ENCODE data around the gene SPIB. TPM values are rescaled to one million over a fixed set of nuclear protein-coding genes. Genes with fewer than 3 reads are reported as not detected.

The SPIB gene
- total and polyA plus RNA-seq, 2 experiments from 2014 or later = 12.6 to 17.5 TPM

DNA sequence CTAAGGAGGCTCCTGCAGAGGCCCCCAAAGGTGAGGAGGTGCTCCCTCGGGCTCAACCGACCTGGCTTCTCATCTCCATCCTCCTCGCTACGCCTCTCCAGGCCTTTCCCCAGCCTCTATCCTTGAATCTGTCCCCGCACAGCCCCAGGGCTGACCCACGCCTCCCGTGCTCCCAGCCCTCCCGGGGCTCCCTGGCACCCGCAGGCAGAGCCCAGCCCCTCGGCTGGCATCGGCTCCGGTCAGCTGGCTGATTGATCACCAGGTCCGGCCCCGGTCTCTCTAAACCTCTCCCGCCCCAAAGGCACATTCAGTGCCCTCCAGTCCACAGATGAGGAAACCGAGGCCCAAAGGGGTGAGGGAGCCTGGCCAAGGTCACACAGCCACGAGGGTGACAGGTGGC is 16.5 kb downstream of the SPIB start:
- H3K4me1 ChIP-seq (ENCODE audit: insufficient read depth) = peaks cover 22% of the 10 kb centered on the region
- H3K79me2 ChIP-seq (replicated peaks; ENCODE audit: insufficient read depth) = no peaks in the 10 kb centered on the region
- H3K27me3 Mint-ChIP-seq (ENCODE audit: insufficient read depth, low read depth, poor library complexity) = peaks cover 18% of the 10 kb centered on the region
- ATAC-seq (no peak), DNase-seq (ENCODE audit: low spot score) (no peak)
- peaks cover 16% of the 10 kb centered on the region for H3K36me3 Mint-ChIP-seq (ENCODE audit: low read depth)
- no peak overlapping the region for H3K27ac ChIP-seq (ENCODE audit: low read depth)
- H3K4me3 Mint-ChIP-seq = no peak overlapping the region
- TF ChIP-seq JUNB (IDR thresholded peaks at IDR 0.05; ENCODE audit: unreplicated experiment) (no peak), POLR2AphosphoS5 (IDR thresholded peaks at IDR 0.05; ENCODE audit: low read depth) (no peak), EZH2 (IDR thresholded peaks at IDR 0.05; ENCODE audit: low read depth, unreplicated experiment) (no peak), ZNF331 (CRISPR knock-in tag; IDR thresholded peaks at IDR 0.05; ENCODE audit: low read depth) (no peak), CREB1 (CRISPR knock-in tag; IDR thresholded peaks at IDR 0.05; ENCODE audit: low read depth) (no peak), ETS1 (IDR thresholded peaks at IDR 0.05) (no peak), STAT1 (IDR thresholded peaks at IDR 0.05; ENCODE audit: unreplicated experiment) (no peak), NANOG (IDR thresholded peaks at IDR 0.05; ENCODE audit: borderline replicate concordance) (no peak), ZNF114 (CRISPR knock-in tag; IDR thresholded peaks at IDR 0.05) (no peak), EZH2phosphoT487 (IDR thresholded peaks at IDR 0.05; ENCODE audit: unreplicated experiment) (no peak), REST (IDR thresholded peaks at IDR 0.05; ENCODE audit: unreplicated experiment) (no peak)
- TF ChIP-seq, protein P1, sequence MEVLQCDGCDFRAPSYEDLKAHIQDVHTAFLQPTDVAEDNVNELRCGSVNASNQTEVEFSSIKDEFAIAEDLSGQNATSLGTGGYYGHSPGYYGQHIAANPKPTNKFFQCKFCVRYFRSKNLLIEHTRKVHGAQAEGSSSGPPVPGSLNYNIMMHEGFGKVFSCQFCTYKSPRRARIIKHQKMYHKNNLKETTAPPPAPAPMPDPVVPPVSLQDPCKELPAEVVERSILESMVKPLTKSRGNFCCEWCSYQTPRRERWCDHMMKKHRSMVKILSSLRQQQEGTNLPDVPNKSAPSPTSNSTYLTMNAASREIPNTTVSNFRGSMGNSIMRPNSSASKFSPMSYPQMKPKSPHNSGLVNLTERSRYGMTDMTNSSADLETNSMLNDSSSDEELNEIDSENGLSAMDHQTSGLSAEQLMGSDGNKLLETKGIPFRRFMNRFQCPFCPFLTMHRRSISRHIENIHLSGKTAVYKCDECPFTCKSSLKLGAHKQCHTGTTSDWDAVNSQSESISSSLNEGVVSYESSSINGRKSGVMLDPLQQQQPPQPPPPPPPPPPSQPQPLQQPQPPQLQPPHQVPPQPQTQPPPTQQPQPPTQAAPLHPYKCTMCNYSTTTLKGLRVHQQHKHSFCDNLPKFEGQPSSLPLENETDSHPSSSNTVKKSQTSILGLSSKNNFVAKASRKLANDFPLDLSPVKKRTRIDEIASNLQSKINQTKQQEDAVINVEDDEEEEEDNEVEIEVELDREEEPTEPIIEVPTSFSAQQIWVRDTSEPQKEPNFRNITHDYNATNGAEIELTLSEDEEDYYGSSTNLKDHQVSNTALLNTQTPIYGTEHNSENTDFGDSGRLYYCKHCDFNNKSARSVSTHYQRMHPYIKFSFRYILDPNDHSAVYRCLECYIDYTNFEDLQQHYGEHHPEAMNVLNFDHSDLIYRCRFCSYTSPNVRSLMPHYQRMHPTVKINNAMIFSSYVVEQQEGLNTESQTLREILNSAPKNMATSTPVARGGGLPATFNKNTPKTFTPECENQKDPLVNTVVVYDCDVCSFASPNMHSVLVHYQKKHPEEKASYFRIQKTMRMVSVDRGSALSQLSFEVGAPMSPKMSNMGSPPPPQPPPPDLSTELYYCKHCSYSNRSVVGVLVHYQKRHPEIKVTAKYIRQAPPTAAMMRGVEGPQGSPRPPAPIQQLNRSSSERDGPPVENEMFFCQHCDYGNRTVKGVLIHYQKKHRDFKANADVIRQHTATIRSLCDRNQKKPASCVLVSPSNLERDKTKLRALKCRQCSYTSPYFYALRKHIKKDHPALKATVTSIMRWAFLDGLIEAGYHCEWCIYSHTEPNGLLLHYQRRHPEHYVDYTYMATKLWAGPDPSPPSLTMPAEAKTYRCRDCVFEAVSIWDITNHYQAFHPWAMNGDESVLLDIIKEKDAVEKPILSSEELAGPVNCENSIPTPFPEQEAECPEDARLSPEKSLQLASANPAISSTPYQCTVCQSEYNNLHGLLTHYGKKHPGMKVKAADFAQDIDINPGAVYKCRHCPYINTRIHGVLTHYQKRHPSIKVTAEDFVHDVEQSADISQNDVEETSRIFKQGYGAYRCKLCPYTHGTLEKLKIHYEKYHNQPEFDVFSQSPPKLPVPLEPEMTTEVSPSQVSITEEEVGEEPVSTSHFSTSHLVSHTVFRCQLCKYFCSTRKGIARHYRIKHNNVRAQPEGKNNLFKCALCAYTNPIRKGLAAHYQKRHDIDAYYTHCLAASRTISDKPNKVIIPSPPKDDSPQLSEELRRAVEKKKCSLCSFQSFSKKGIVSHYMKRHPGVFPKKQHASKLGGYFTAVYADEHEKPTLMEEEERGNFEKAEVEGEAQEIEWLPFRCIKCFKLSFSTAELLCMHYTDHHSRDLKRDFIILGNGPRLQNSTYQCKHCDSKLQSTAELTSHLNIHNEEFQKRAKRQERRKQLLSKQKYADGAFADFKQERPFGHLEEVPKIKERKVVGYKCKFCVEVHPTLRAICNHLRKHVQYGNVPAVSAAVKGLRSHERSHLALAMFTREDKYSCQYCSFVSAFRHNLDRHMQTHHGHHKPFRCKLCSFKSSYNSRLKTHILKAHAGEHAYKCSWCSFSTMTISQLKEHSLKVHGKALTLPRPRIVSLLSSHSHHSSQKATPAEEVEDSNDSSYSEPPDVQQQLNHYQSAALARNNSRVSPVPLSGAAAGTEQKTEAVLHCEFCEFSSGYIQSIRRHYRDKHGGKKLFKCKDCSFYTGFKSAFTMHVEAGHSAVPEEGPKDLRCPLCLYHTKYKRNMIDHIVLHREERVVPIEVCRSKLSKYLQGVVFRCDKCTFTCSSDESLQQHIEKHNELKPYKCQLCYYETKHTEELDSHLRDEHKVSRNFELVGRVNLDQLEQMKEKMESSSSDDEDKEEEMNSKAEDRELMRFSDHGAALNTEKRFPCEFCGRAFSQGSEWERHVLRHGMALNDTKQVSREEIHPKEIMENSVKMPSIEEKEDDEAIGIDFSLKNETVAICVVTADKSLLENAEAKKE (CRISPR knock-in tag; IDR thresholded peaks at IDR 0.05) = no peak
- TF ChIP-seq, protein P2, sequence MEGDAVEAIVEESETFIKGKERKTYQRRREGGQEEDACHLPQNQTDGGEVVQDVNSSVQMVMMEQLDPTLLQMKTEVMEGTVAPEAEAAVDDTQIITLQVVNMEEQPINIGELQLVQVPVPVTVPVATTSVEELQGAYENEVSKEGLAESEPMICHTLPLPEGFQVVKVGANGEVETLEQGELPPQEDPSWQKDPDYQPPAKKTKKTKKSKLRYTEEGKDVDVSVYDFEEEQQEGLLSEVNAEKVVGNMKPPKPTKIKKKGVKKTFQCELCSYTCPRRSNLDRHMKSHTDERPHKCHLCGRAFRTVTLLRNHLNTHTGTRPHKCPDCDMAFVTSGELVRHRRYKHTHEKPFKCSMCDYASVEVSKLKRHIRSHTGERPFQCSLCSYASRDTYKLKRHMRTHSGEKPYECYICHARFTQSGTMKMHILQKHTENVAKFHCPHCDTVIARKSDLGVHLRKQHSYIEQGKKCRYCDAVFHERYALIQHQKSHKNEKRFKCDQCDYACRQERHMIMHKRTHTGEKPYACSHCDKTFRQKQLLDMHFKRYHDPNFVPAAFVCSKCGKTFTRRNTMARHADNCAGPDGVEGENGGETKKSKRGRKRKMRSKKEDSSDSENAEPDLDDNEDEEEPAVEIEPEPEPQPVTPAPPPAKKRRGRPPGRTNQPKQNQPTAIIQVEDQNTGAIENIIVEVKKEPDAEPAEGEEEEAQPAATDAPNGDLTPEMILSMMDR (conservative IDR thresholded peaks at IDR 0.05; ENCODE audit: low read depth in 2 of 2) = no peak
- H3K36me3 ChIP-seq (ENCODE audit: insufficient read depth) = no peaks in the 10 kb centered on the region
- no peak overlapping the region for H3K4me2 ChIP-seq
- H3K9me2 ChIP-seq (ENCODE audit: insufficient read depth) = 0 out of 2 replicates have a peak, but pooled peaks cover 3% of the 10 kb centered on the region
- peaks cover 36% of the 10 kb centered on the region for H3K9me3 Mint-ChIP-seq
- H4K20me1 ChIP-seq (replicated peaks; ENCODE audit: insufficient read depth) = no peaks in the 10 kb centered on the region
- no peak overlapping the region for H2AFZ ChIP-seq
- peaks cover 9% of the 10 kb centered on the region for H3K27me3 ChIP-seq (ENCODE audit: insufficient read depth)
- no peak overlapping the region for H3K27ac Mint-ChIP-seq
- H3F3A ChIP-seq (replicated peaks; ENCODE audit: low read depth) = peaks cover 7% of the 10 kb centered on the region; the same call in 1 of the 2 replicates
- peaks cover 16% of the 10 kb centered on the region for H3K4me1 Mint-ChIP-seq
- H3K4me3 ChIP-seq = no peak overlapping the region
